Right ventricle myocardium superior (tissue), 1 donor: ENCODE measurements around the gene TCF4. TPM values are rescaled to one million over a fixed set of nuclear protein-coding genes. Genes with fewer than 3 reads are reported as not detected.
A peak's percentile ranks its signal among the peaks of the same experiment; 100 is the strongest.

Experiments
- ATAC-seq: fragments of 200-7000 bp; cut with Tn5 transposase; one replicate; pipeline ENCODE4 v1.9.1; 2020; ENCODE audit warnings: mild to moderate bottlenecking; ENCODE audit not compliant: poor library complexity
- DNase-seq: peaks from one replicate; pipeline ENCODE4 v3.0.0-alpha.2; 2020
- intact Hi-C: fragments of 100-400 bp; cut with DNase I; formaldehyde crosslinking; loops from one replicate; pipeline ENCODE4 v1.11.2; 2022
- total RNA-seq: library from RNA; stranded (reverse); fragmentation: NEBNext Ultra II Directional; extraction: Animal tissue kit (Norgen Biotek cat#: 25700); gene quantifications from one replicate; pipeline ENCODE4 v1.2.1, GENCODE V29; 2021
- donor health status: DM: no; HTN: yes; CAD: no; lungs with severe emphysema.

The TCF4 gene
- total RNA-seq, 1 donor from 2014 or later = 59.5 TPM

DNA sequence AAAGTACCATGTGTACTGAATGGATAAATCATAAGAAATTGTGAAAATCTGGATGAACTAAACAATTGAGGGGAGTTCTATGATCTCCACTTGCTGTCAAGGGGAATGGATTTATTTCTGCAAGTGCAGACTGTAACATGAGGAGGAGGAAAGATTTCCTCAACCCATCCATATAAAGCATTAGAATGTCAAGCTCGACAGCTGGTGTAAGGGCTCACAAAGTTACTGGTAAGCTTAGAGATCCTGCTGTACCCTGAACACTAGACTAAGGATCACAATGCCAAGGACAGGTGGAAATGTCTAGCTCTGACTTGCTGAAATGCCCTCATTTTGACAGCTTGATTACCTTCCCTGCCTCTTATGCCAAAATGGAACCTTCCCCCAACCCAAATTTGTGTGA lies 125.3 kb downstream of the TCF4 start:
- intact Hi-C loops = no loop called here
- DNase-seq = no peak
- no peak for ATAC-seq

DNA sequence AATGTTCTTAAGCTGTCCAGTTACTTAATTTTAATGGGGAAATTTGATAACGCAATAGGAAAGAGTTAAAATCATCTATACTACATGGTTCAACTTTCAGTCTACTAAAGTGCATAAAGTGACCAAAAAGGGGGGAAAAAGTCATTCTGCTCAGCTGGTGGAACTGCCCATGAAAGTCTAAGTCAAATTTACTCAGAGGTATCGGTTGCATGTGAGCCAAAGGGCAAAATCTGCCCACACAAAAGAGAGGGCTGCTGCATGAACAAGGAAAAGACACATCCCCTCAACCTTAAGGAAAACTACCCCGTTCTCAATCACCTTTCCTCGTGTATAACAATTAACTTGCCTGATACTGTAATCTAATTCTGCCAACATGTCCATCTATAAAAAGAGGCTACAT lies 126.1 kb downstream of the TCF4 start:
- intact Hi-C loops = no loop called here
- ATAC-seq (no peak), DNase-seq (no peak)

DNA sequence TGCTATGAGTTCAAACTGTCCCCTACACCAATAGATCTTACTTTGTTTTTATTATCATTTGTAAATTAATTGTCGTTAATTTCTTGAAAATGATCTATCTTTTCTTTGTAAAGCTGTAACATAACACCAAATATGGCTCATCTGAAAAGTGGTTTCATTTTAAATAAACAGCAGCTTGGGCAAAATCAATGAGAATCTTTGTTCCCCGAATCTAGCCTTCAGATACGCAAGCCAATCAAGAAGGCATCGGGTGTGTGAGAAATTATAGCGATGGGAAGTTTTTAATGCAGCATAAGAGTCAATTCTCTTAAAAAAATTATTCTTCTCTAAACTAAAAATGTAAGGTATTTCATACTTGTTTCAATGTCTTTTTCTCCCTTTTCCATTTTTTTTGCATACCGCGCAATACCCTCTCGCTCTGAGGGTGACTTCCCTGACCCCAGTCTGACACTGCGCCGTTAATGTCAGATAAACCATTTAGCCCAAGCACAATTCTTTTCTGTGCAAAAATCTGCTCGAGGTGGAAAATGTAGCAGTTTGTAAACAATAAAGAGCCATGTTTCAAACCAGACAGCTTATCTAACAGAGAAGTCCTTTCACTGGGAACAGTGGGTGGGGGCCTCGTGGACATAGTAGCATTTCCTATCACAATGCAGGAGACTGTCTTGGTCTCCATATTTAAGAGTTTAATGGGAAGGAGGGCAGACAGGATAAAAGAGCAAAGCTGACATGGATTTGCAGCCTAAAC lies 129.4 kb downstream of the TCF4 start:
- no peak for ATAC-seq

DNA sequence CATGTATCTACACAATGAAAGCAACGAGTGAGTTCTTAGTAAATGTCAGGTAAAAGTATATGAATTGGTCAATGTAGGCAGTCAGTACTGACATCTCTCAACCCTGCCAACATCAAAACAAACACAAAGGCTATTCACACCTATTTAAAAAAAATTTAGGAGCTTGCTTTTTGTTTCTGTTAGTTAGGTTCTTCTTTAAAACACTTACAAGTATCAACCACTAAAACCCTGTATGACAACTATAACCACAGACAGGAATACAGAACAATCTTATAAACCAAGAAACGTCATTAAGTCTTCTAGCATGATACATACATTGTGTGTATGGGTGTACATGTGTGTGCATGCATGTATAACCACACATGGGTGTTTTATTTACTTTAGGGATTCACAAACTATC lies 131.0 kb downstream of the TCF4 start:
- ATAC-seq (no peak), DNase-seq (no peak)
- intact Hi-C loops = no loop called here

More for the DNA sequence above, 129.4 kb downstream of the TCF4 start:
- DNase-seq = no peak
- intact Hi-C loops = no loop called here

DNA sequence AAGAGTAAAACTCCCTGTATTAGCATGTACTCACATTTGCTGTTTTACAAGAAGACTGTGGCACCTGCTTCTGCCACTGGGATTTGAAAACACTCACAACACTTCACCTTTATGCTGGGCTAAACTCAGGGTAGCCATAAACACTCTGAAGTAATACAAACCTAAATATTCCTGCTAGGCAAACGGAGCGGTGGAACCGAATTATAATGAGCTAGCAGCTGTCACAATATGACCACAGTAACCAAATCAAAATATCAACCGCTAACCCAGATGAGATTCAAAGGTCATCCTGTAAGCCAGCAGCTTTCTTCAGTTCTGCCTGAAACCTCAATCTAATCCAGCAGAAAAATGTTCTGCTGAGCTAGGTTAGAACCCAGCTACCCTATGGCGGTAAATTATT lies 132.1 kb downstream of the TCF4 start:
- DNase-seq (no peak), ATAC-seq (no peak)
- intact Hi-C loops = no loop called here

DNA sequence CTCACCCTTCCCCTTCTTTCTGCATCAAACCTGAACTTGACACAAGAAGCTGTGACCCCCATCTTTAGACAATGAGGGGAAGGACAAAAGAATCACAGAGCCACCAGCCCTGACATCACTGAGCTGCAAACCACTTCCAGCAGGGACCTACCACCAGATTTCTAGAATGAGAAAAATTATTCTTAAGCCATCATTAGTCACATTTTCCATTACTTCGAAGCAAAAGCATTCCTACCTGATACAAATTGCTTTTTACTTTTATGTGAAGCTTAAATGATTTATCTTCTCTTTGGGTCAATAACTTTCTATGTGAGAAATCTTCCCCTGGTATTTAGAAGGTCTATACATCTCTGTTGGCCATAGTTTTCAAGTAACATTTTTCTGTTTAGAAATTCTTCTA lies 134.8 kb downstream of the TCF4 start:
- no peak for ATAC-seq
- DNase-seq = no peak
- intact Hi-C loops = no loop called here

DNA sequence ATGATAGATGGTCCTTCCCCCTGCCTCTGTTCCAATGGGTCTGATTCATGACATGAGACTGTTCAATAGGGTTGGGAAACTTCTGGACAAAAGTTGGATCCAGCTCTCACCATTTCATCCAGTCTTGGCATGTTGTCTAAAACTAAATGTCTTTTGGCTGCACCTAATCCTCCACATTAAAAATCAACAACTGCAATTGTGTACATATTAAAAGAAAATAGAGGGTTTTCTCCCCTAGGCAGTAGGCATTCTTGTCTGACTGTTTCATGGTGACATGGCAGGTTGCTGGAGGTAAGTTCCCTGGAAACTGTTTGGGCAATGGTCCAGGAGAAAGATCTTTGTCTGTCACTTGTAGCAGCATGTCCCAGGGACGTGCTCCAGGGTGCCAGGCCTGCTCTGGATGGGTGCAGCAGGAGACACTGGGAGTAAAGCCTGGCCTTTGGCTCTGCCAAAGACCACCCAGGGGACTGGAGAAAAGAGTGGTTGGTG lies 135.8 kb downstream of the TCF4 start:
- ATAC-seq (peak; percentile 75), DNase-seq (no peak)
- intact Hi-C loops = no loop called here

DNA sequence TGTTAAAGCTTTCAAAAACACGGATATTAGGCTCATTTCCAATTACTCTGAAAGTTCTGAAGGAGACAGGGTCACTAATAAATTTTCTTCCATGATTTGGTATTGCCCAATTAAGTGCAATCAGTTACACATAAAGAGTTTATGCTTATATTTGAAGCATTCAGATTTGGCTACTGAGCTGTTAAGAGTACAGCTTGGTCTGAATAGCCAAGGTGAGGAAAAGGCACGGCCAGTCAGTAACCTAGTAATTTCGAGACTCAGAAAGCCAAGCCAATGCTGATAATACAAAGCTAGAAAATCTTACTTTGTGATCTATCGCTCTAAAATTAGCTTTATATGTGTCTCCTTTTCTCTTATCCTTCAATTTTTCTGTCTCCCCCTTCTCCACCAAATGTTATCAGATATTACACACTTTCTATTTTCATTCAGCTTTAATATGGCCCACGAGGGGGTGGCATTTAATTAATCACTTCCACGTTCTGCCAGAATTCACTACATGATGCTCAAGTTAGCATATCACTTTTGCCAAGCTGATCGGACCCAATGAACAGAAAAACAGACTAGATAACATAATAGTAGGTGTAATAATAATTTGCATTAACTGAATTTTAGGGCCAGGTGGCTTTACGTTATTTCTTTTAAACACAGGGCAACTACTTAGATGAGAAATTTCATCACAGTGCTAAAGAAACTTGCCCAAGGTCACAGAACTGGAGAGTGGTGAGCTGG lies 138.4 kb downstream of the TCF4 start:
- ATAC-seq (no peak), DNase-seq (no peak)
- intact Hi-C loops = no loop called here

DNA sequence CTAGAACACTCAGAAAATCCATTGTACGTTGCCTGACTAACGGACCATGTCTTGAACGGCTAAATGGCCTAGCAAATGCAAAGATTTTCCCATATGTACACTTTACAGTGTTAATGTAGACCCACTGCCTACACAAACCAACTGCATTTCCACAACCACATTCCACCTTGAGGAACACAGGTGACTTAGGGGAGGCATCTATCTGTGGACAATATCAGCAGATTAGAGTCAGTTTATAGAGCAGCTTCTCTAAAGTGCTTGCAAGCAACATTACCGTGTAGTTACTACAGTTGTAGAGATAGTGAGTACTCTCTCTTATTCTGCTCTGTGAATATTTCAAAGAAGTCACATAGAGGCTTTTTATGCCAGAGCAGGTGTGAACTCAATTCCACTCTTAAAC lies 139.6 kb downstream of the TCF4 start:
- intact Hi-C loops = no loop called here

DNA sequence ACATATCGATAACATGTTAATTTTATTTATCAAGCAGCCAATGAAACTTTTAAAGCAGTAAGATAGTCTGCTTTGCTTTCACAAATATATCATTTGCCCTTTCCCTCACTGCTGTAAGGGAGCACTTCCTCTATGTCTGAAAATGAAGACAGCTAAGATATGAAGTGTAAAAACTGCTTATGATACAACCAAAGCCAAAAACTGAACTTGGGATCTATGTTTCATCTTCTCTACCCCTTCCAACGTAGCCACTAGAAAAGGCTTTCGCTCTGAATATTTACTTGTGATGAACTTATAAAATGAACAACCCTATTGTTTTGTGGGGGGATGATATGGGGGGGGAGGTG lies 140.3 kb downstream of the TCF4 start:
- intact Hi-C loops = no loop called here
- ATAC-seq = no peak
- DNase-seq = no peak

More for the DNA sequence above, 139.6 kb downstream of the TCF4 start:
- no peak for ATAC-seq
- DNase-seq = no peak

DNA sequence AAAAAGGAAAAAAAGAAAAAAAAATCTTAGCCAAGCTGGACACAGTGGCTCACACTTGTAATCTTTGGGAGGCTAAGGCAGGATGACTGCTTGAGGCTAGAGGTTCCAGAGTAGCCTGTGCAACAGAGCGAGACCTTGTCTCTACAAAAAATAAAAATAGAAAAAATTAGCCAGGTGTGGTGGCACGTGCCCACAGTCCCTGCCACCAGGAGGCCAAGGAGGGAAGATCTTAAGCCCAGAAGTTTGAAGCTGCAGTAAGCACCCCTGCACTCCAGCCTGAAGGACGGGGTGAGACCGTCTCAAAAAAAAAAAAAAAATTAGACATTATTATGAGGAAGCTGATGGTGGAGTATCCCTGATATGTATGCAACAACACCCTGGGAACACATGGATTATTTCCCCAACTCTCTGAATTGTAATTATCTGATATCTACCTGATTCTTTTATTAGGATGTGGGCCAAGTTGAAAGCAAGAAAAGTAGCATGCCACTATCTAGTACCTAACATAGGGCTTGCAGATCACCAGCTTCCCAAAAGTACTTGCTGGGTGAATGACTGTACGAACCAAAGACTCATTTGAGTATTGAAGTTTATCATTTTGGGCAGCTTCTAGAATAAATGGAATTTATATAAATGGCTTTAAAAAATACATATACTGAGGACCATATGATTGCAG lies 140.9 kb downstream of the TCF4 start:
- intact Hi-C loops = no loop called here
- ATAC-seq (no peak), DNase-seq (no peak)

DNA sequence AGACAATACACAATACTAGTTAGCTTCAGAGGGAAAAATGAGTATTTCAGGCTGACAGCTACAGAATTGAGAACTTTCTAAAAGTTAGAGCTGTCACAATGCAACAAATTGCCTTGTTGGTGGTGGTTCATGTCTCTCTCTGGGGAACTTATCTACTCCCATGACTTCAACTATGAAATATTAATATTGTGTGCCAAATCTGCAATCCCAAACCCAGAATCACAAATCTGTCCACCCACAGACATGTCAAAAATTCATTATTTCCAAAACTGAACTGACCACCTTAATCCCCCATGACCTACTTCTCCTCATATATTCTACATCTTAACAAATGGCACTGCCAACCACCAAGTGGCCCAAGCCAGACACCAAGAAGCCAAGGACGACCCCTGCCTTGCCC lies 143.5 kb downstream of the TCF4 start:
- DNase-seq (no peak), ATAC-seq (no peak)
- intact Hi-C loops = no loop called here

DNA sequence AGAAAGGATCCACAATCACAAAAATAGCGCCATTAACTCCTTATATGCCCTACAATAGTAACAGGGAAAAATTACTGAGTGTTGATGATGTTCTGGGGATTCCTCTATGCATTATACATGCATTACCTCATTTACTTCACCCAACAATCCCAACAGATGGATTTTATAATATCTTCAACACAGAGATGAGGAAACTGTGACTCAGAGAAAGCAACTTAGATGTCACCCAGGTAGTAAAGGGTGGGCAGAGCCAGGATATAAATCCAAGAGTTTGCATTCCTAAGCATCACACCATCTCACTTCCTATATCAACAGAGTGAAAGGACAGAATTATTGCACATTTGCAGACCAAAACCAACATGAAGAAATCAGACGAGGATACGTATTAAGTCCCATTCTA lies 144.2 kb downstream of the TCF4 start:
- no peak for DNase-seq
- intact Hi-C loops = no loop called here

DNA sequence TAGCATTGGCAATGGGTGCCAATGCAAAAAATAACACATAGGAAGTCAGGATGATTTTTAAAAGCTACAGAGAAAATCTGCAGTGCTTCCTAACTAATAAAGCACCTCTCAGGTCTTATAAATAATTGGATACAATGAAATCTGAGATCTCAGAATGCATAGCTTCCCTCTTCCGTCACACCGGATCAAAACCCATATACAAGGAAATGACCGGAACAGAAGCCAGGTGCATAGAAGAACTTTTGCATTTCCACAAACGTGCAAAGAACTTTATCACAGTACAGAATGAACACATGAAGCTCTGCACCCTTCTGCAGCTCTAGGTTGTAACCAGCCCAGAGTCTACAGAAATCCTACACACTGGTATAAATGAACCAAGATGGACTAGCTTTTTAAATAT lies 145.4 kb downstream of the TCF4 start:
- DNase-seq = no peak
- ATAC-seq = no peak
- intact Hi-C loops = no loop called here

More for the DNA sequence above, 144.2 kb downstream of the TCF4 start:
- ATAC-seq = no peak

DNA sequence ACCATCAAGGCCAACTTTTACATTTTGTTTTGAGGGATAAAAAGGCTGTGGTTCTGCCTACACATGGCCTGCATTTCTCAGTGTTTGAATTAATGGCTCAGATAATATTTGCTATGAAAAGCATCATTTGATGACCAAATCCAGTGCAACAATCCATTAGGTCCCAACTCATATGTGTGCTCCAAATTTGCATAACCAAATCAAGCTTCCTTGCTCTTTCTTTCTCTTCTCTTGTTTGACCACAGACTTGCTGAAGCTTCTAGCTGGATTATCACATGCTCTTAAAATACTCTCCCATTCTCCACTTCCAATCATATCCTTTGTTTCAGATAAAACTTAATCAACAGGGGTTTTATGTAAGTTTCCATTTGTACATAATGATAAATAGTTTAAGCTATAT lies 147.0 kb downstream of the TCF4 start:
- ATAC-seq (no peak), DNase-seq (no peak)
- intact Hi-C loops = no loop called here

DNA sequence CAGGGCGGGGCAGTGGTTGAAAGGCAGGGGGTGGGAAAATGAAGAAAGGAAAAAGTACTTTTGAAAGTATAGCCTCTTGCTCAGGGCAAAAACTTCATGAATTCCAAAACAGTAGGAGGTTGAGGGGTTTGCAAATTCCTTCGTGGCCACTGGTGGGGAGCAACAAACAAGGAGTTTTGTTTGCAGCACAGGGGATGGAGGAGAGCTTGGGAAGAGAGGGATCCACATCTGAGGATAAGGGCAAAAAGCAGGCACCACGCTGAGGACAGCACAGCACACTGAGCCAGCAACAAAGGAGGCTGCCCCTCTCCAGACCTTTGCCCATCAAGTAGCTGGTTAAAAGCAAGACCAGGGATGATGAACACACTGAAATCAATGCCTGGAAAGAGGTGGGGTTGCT lies 148.9 kb downstream of the TCF4 start:
- DNase-seq = no peak
- no peak for ATAC-seq
- intact Hi-C loops = no loop called here

DNA sequence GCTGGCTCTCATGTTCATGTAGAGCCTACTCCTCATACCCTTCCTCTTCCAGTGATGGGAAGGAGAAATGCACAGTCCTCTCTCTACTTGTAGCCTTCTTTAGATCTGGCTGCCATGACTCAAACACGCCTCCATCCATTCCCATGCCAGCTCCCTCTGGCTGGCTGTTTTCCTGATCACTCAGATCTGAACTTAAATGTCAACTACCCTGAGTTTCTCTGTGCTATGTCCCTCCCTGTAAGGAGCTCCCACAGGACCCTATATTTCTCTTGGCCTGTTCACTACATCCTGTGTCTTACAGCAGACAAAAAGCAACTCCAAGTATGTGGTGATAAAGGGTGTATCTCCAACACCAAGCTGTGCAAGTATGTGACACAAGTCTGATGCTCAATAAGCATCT lies 152.4 kb downstream of the TCF4 start:
- intact Hi-C loops = no loop called here
- DNase-seq (no peak), ATAC-seq (no peak)

DNA sequence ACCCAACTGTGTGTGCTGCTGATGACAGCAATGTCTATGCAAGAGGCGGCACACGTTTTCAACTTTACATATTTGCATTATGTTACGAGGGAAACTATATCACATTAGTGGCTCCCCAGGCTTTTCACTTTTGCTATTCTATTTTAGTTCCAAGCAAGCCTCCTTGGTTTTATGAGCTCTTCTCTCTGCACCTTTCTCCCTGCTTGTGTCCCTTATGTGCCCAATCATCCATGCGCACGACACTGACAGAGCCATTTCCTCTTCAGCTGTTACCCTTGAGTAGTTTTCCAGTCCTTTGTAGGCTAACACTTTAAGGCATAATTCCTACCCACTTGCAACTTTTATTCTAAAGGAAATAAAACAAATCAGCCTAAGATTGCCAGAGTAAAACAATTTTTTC lies 154.3 kb downstream of the TCF4 start:
- intact Hi-C loops = no loop called here
- DNase-seq (no peak), ATAC-seq (peak; percentile 30)

DNA sequence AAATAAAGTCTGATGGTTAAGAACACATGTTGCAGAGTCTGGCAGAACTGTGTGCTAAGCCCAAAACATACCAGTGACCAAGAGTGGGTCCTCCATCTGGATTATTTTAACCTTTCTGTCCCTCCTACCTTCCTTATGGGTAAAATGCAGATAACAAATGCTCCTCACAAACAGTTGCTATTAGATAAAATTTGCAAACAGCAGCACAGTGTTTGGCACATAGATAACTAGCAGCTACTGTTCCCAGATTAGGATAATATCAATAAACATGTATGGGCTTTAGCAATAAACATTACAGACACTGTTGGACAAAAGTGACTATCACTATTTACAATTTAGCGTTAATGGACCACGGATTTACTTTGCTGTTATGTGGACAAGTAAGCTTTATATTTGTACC lies 154.9 kb downstream of the TCF4 start:
- intact Hi-C loops = no loop called here
- ATAC-seq = no peak
- DNase-seq = no peak
